LoVo (cell line): ENCODE data around the gene CPTP.
A peak's percentile ranks its signal among the peaks of the same experiment; 100 is the strongest.

Experiments
- DNase-seq: peaks from one replicate; pipeline ENCODE4 v3.0.0-alpha.2; 2016; ENCODE audit warnings: low spot score

The CPTP gene

DNA sequence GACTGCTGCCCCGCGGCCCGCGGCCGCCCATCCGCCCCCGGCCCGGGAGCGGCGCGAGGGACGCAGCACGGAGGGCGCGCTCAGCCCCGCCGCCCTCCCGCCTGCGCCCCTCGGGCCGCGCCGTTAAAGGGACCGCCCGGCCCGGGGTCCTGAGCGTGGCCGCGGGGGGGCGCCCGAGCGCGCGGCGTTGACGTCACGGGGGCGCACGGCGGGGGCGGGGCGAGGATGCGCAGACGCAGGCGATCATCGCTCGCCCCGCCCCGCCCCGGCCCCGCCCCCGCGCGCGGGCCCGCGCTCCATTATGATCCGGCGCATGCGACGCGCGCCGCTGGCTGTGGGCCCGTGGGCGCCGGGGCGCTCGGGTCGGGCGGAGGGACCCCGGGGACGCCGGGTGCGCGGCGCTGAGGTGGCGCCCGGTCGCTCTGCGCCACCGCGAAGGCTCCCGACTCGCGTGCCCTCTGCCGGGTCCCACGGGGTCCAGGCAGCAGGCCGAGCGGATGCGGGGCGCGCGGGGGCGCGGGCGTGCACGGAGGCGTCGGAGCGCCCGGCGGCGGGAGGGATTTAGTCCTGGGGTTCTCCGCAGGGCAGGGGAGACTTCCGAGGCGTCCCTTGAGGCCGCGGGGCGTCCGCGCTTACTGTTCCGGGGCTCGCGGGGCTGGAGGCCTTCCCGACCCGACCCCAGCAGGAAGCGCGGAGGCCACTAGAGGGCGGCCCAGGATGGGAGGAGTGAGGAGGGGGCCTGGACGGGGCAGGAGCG lies 24.8 kb downstream of the CPTP start, which contains the start of gene DVL1:
TSS of gene DVL1 (minus strand) at position 163 of the 757 bp plus-strand sequence. CDS start 353 bp downstream, outside the sequence.
- DNase-seq, result peak; percentile 75

DNA sequence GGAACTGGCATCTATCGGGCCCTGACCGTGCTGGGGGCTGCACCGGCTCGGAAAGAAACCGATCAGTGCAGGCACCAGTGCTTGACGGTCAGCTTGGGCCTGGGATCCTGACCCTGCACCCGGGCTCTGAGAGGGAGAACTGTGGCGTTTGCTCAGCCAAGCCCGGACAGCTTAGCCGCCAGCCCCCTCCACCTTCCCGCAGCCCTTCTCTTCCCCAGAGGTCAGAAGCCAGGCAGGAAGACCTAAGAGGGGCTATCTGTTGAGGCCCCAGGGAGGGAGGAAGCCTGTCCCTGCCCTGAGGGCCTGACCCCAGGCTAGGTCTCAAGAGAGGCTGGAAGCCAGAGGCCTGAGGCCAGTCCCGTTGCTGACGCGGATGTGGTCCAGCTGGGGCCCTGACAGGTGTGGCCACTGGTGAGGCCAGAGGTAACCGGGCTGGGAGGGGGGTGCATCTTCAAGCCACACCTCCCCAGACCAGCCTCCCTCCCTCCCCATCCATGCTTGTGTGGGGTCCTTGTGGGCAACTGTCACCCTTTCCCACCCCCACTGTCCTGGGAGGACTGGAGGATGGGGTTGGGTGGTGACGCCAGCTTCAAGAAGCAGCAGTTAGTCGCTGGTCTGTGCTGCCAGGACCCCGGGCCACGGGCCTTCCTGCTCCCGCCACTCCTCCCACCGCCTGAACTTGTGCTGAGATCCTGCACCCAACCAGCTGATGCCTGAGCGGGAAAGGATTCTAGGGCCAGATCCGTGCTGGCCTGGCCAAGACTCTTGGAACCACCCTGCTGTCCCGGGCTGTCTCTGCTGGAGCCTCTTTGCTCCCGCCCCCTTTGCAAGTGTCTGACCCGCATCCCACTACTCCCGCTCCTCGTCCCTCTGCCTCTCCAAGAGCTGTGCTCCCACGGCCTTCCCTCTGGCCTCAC lies 27.2 kb downstream of the CPTP start:
- no peak for DNase-seq

DNA sequence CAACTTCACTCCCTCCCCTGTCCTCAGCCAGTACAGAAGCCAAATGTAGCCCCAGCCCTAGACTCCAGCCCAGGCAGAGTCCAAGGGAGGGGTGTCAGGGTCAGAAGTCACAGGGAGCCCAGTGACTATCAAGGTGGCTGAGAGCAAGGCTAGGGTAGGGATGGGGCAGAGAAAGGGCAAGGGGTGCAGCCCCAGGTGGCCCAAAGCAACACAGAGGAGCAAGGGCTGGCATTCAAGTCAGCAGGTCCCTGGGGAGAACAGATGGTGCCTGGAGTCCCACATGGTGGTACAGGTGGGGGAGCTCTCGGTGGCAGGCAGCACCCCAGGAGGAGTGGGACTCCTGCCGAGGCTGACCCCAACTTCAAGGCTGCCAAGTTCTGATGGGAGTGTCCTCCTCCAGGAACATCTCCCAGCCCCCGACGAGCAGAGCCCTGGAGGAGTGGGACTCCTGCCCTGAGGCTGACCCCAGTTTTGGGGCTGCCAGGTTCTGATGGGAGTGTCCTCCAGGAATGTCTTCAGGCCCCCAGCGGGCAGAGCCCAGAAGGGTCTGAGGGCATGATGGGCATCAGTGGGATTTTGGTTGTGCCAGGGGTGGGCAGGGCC lies 28.3 kb downstream of the CPTP start:
- DNase-seq, result no peak

DNA sequence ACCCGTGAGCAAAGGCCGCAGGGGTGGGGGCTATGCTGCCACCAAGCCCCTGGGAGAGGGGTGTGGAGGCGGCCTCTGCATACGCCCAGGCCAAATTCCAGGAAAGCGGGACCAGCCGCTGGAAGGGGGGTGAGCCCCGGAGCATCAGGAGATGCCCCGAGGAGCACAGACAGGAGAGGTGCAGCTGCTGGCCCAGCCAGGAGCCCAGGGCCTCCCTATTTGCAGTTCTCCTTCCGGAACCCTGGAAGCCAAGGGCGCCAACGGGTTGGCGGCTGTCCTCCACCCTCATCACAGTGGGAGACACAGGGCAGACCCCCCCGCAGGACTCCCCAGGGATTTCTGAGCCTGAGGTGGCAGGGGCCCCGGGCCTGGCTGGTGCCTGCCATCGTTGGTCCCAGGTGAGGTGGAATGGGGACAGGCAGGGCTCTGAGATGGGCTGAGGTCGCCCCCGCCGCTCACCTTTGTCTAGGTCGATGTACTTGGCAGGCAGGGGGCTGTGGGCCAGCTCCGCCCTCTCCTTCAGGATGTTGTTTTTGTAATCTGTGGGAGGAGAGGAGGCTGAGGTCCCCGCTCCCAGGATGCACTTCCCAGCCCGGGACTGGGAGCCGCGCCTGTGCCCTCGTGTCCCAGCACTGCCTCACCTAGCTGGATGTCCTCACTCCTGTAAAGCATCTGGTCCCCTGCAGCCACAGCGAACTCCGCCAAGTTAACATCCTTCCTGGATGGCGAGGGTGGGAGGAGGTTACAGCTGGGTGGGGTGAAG lies 29.0 kb downstream of the CPTP start:
- no peak for DNase-seq

DNA sequence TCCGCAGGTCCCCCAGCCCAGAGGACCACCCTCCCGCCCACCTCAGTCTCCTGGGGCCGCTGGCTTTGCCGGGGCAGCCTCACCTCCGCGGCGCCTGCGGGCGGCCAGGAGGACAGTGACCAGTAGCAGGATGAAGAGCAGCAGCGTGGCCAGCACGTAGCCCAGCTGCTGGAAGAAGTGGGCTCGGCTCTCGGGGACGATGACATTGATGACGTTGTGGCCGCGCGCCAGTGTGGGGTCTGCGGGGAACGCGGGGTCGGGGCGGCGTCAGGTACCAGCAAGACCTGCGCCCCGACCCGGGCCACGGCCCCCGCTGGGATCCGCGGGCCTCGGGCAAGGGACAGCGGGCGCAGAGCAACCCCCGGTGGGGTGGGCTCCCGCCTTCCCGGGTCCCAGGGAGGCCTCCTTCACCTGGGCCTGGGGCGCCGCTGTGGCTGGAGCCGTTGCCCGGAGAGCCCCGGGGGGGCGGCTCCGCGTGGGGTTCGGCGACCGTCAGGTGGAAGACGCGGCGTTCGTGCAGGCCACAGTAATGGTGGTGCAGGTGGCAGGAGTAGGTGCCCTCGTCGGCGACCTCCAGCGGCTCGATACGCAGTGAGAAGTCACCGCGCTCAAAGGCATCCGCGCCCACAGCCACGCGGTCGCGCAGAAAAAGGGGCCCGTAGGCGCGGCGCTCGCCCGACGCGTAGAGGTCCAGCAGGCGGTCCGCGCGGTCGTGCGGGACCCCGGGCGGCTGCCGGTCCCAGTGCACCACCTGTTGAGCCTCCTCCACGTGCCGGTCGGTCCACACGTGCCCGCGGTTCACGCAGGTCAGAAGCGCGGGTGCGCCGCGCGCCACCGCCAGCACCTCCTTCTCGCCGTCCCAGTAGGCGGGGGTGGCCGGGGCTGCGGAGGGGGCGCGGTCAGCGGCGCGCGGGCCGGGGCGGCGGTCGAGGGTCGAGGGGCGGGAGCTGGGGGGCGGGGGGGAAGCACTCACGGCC lies 30.0 kb downstream of the CPTP start:
- DNase-seq, result no peak

DNA sequence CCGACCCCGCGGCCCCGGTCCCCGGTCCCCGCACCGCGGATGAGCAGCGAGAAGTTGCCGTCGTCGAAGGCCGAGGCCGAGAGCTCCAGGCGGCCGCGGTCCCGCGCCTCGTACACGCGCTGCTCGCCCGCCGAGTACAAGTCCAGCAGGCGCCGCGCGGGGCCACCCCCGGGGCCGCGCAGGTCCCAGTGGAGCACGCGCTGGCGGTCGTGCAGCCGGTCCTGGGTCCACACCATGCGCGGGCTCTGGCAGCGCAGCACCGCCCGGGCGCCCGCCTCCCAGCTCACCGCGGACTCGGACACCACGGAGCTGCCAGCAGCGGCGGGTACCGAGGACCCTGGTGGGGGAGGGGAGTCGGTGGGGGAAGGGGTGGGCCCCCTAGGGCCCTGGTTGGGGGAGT lies 30.8 kb downstream of the CPTP start:
- DNase-seq, result no peak

DNA sequence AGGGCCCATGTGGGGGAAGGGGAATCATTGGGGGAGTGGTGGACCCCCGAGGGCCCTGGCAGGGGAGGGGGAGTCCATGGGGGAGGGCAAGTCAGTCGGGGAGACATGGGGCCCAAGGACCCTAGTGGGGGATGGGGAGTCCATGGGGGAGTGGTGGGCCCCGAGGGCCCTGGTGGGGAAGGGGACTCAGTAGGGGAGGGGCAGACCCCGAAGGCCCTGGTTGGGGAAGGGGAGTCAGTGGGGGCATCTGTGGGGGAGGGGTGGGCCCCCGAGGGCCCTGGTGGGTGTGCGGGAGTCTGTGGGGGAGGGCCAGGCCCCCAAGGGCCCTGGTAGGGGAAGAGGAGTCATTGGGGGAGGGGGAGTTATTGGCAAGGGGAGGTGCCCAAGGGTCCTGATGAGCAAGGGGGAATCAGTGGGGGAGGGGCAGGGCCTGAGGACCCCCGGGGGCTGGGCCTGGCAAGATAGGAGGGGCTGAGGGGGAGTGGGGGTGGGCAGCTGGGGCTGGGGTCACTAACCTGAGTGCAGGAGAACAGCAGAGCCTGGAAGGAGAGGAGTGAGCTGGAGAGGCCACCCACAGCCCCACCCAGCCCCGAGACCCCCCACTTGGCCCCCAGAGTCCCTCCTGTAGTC lies 31.7 kb downstream of the CPTP start:
- DNase-seq, result no peak

DNA sequence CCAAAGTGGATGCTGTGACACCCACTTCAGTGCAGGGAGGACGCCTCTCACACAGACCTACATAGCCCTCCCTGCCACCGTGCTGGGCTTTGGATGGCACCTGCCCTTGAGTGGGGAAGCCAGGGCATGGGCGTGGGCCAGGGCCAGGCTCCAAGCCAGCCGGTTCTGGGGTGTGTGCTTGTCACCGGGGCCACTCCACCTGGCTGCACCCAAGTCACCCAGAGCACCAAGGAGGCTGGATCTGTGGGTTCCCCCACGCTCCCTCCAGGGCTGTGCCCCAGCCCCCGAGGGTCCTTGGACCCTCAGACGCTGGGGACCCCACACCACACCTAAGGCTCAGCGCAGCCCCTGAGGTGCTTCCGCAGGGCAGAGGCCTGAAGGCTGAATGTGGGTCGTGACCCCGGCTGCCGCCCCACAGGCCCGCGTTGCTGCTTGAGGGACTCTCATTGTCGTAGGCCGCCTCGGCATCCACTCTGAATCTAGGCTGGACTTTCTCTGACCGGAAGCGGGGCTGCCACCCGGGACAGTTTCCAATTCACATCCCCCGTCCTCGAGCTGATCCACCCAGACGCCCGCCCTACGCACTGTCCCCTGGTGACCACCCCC lies 32.3 kb downstream of the CPTP start:
- no peak for DNase-seq

DNA sequence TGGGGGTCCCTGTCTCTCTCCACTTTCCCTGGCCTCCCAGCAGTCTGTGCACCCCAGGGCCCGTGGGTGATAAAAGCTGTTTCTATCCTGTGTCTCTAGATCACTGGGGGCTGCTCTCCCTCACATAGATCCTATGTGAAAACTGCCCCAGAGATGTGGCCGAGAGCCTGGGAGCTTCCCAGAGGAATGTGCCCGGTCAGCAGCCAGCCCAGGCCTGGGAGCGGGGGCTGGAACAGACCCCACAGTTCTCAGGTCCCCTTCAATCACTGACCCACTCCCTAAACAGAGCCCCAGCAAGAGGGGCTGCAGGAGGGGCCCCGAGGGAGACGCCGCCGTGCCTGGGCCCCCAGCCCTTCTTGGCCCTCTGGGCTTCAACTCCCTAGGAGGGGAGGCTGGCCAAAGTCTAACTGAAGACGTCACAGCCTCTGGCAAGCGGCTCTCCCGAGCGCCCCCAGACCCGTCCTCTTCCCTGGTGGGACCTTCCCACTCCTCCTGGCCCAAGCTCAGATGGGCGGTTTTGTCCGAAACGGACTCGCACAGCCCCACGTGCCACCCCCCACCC lies 33.4 kb downstream of the CPTP start:
- DNase-seq, result no peak

DNA sequence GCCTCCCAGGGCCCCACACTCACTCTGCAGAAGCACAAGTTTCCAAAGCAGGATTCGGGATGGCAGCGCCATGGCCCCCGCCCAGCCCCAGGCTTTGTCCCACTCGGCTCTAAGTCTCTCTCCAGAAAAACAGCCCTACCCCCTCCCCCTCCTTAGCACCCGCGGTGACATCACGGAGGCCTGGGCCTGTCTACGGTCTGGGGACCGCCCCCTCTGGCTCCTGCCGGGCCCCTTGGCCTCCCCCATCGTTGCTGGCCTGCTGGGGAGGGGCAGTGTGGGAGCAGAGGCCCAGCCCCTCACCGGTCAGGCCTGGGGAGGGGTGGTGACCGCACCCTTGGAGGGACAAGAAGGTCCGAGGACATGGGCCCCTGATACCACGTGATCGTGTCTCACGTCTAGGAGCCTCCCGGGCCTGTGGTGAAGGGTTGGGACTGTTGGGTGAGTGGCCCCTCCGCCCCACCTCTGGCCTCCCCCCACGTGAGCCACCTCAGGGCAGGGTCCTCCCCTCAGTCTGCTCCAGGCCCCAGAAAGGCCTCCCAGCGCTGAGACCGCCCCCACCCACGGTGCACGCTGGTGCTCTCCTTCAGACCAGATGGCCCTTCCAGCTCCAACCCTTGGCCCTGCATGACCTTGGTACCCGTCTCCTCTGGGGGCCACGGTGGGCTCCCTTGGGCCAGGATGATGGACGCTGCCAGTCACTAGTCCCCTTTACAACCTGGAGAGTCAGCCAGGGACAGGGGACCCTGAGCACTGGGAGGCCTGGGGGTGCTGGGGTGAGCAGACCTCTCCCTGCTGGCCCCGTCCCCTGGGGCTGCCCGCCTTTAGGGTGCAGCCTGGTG lies 34.0 kb downstream of the CPTP start, which contains the start of gene MXRA8:
TSS of gene MXRA8 (minus strand) at position 123 of the 839 bp plus-strand sequence. CDS start at position 72, 51 bp downstream.
- DNase-seq, result no peak

DNA sequence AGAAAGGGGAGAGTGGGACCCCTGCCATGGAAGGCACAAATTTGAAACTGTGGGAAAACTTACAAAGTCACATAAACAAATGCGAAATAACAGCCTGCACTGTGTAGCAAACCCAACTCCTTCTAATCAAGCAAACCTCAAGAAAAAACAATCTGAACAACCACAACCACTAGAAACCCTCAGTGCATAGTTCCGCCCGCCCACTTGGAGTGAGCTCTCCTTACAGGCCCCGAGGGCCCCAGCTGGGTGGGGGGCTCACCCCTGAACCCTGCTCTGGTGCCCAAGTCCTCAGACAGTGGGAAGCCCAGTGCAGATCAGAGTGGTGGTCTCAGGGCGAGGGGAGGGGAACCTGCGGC lies 34.7 kb downstream of the CPTP start:
- no peak for DNase-seq

DNA sequence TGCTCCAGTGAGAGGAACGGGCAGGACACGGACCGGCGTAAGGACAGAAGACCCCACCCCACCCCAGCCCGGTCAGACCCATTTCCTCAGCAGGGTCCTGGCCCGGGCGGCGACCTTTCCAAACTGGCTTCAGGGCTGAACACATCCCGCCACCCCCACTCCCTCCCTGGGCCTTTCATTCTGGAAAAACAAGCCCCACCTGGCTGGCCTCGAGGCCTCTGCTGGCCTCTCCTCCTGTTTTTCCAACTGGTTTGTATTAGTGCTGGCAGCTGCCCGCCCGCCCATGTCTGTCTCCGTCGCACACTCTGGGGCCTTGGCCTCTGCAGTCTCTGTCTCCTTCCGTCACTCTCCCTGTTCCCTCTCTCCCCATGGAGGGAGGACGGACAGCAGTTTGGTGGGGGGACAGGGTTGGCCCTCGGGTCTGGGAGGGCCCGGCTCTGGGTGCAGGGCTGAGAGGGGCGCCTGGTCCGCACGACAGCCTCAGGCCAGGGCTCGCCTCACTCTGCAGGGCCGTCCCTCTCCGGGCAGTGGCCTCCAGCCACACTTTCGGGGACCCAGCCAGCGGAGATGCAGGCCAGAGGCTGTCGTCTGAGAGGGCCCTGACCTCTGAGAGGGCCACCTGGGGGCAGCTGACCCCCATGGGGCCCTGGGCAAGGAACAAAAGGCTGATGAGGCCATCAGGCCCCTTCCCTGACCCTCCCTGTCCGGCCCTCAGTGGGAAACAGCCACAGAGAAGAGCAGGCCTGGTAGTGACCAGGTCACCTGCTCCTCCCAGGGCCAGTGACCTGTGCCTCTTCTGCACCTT lies 35.3 kb downstream of the CPTP start:
- DNase-seq, result no peak

DNA sequence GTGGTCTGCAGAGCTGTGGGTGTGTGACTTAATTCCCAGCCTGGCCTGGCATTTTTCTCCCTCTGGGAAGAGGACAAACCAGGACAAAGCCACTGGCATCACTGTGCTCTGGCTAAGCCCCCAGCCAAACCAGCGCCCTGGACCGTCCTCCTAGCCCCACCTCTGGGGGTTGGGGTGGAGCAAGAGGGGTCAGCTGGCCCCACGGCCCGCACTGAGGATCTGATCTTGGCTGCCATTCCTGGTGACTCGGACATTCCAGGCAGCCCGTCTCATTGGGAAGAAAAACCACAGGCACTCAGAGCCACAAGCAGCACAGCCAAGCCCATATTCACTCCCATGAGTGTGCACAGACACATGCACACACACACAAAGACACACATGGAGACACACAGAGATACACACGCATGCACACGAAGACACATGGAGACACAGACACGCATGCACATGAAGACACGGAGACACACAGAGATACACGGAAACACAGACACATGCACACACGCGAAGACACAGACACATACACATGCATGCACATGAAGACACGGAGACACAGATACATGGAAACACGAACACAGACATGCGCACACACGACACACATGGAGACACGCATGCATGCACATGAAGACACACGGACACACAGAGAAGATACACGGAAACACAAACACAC lies 36.0 kb downstream of the CPTP start:
- peak; percentile 45 for DNase-seq

DNA sequence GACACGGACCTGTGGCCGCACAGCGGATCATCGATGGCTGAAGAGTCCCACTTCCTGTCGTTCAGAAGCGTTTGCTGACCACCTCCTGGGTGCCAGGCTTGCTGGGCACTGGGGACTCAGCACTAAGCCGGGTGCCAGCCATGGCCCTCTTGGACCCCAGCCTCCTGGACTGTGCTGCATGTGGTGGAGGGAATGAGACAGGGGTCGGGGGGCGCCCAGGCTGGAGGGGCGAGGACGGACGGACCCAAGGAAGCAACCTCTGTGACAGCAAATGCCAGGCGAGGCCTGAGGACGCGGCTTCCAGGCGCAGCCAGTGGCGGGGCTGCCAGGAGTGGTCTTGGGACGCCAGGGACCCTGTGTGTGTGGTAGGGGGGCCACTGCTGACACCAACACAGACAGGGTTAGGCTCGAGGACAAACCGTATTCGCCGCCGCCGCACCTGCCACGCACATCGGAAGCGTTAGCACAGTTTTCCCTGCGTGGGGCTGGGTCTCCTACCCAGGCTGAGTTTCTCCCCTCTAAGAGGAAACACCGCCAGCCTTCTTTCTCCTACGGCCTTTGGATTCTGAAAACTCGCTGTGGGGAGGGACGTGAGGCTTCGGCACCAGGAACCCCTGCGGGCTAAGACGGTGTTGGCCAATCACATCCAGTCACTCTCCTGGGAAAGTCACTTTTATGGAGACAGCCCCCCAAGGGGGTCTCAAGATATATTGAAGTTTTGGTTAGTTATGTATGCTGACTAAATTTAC lies 36.8 kb downstream of the CPTP start:
- DNase-seq, result no peak

DNA sequence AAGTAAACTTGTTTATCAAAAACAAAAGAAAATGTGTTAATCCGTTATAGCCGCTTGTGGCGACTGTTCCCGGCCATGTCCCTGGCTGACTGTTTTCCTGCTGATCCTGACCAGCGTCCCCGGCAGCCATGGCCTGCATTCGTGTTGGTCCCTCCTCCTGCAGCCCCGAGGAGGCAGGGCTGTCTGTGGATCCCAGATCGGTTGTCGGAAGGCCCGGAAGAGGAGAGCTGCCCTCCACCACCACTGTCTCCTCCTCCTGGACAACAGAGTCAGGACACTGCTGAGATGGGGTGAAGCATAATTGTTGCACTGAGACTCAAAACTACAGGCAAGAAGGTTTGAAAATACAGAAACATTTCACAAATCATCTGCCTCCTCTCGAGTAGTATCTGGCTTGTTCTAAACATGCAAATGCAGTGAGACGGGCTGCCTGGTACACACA lies 37.4 kb downstream of the CPTP start:
- DNase-seq, result no peak

DNA sequence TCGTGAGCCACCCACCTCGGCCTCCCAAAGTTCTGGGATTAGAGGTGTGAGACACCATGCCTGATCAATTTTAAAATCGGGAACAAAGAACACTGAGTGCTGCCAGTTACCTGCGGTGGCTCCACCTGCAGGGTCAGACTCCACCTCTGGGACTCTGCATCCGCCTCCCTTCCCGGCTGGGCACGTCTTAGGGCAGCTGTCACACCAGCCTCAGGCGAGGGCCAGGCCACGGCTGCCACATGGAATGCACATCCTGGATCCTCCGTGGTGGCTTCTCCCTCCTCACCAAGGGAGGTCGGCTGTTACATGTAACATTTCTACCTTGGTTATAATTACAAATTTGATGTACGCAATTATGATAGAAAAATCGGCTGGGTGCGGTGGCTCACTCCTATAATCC lies 39.7 kb downstream of the CPTP start:
- DNase-seq, result no peak
